Lung (tissue), 12 donors: ENCODE measurements around the gene GALNT9. TPM values are rescaled to one million over a fixed set of nuclear protein-coding genes. Genes with fewer than 3 reads are reported as not detected.

Experiments used
- ATAC-seq: fragments of 200-7000 bp; cut with Tn5 transposase; one replicate; pipeline ENCODE4 v1.9.1; 2020; ENCODE audit warnings: moderate number of reproducible peaks; ENCODE audit not compliant: insufficient read depth, low FRiP score
- DNase-seq, 3 donors: peaks; one replicate each; pipeline ENCODE4 v3.0.0-alpha.2; 2013 to 2017
- H3K27ac ChIP-seq, 2 donors: one replicate each; pipeline ENCODE4 v1.5.1; 2013; ENCODE audit warnings: mild to moderate bottlenecking in 2 of 2, moderate library complexity in 2 of 2, control low read depth in 1 of 2, inconsistent platforms in 1 of 2, low read depth in 1 of 2, low read length in 1 of 2
- H3K27me3 ChIP-seq, 3 donors: one replicate each; pipeline ENCODE4 v1.5.1; 2013; ENCODE audit warnings: low read length in 2 of 3; ENCODE audit not compliant: control insufficient read depth in 3 of 3, insufficient read depth in 3 of 3
- H3K36me3 ChIP-seq, 4 donors: one replicate each; pipeline ENCODE4 v1.5.1; 2013; ENCODE audit warnings: low read length in 4 of 4, mild to moderate bottlenecking in 1 of 4, moderate library complexity in 1 of 4; ENCODE audit not compliant: control insufficient read depth in 4 of 4, insufficient read depth in 4 of 4
- H3K4me1 ChIP-seq, 5 donors: one replicate each; pipeline ENCODE4 v1.5.1; 2013; ENCODE audit warnings: low read length in 5 of 5, mild to moderate bottlenecking in 2 of 5, moderate library complexity in 1 of 5; ENCODE audit not compliant: control insufficient read depth in 5 of 5, insufficient read depth in 5 of 5
- H3K4me3 ChIP-seq: one replicate; pipeline ENCODE4 v1.5.1; 2013; ENCODE audit warnings: mild to moderate bottlenecking, control low read depth, moderate library complexity
- H3K9ac ChIP-seq, 2 donors: one replicate each; pipeline ENCODE4 v1.5.1; 2013; ENCODE audit warnings: low read length in 2 of 2, control low read depth in 1 of 2; ENCODE audit not compliant: insufficient read depth in 1 of 2
- H3K9me3 ChIP-seq, 4 donors: one replicate each; pipeline ENCODE4 v1.5.1; 2013; ENCODE audit warnings: low read length in 3 of 4, mild to moderate bottlenecking in 1 of 4, moderate library complexity in 1 of 4; ENCODE audit not compliant: control insufficient read depth in 4 of 4, insufficient read depth in 3 of 4
- WGBS, 2 donors: extraction: QIAGEN DNeasy Blood & Tissue Kit; methylation state at CpG; one replicate each; pipeline ENCODE4 v1.1.7; 2013; 5-methylcytosine and 5-hydroxymethylcytosine counted together
- polyA plus RNA-seq, 2 donors: library from polyadenylated mRNA; stranded (reverse); fragments of 200-250 nt; gene quantifications; one replicate each; pipeline ENCODE4 v1.2.1, GENCODE V29; 2013
- total RNA-seq, 2 donors: library from RNA; depleted of rRNA in 1 of 2; stranded (reverse); fragments of >200 nt in 1 of 2; gene quantifications; one replicate each; pipeline ENCODE4 v1.2.1, GENCODE V29; 2014 to 2021
- TF ChIP-seq, protein P1 (sequence below): IDR thresholded peaks from 2 replicates; pipeline ENCODE4 v1.5.1; 2012; ENCODE audit warnings: mild to moderate bottlenecking; ENCODE audit errors: control extremely low read depth, extremely low read depth
- donor health status: control.
- donor health status: control.
- donor health status: Bipolar disorder and iron deficiency.
- donor health status: healthy.
- donor health status: DM: yes; HTN: yes; CAD: no.

Gene GALNT9
- total and polyA plus RNA-seq, 4 donors = 0.13 to 1.7 (median 0.79) TPM

DNA sequence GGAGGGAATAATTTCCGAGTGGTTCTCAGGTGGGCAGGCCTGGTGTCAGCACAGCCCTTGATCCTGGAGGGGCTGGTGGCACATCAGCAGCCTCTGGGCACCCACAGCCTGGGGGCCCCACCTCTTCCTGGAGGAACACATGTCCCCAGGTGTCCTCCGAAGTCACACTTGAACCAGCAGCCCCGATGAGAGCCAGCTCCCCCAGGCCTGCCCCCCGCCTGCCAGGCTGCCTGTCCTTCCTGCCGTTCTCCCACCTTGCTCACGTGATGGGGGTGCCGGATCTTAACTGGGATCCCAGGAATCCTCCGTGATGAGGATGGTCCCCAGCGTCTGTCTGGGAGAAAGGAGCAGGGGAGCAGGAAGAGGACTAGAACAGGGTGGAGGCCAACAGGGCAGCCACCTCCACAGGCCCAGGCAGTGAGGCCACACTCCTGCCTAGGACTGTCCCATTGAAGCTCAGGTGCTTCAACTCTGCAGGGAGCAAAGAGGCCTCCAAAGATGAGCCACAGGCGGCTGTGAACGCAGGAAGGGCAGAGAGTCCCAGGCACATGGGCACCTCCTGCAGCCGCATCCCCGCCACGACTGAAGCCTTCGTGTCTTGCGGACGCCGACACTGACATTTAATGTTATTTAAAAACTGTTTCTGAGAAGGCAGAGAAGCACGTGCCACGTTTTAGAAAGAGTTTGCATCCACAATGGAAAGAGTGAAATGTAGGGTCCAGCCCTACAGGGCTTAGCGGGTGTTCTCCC lies 77.5 kb downstream of the GALNT9 start:
- WGBS, 2 donors = 86 to 91% methylated on average over 21 of the region's 21 CpGs
- H3K36me3 ChIP-seq = no peaks in the 10 kb centered on the region
- H3K27me3 ChIP-seq = peaks cover 0 to 18% (median 0%) of the 10 kb centered on the region in 3 donors
- ATAC-seq (no peak), DNase-seq (no peak)
- no peak overlapping the region for H3K27ac ChIP-seq
- TF ChIP-seq, protein P1, sequence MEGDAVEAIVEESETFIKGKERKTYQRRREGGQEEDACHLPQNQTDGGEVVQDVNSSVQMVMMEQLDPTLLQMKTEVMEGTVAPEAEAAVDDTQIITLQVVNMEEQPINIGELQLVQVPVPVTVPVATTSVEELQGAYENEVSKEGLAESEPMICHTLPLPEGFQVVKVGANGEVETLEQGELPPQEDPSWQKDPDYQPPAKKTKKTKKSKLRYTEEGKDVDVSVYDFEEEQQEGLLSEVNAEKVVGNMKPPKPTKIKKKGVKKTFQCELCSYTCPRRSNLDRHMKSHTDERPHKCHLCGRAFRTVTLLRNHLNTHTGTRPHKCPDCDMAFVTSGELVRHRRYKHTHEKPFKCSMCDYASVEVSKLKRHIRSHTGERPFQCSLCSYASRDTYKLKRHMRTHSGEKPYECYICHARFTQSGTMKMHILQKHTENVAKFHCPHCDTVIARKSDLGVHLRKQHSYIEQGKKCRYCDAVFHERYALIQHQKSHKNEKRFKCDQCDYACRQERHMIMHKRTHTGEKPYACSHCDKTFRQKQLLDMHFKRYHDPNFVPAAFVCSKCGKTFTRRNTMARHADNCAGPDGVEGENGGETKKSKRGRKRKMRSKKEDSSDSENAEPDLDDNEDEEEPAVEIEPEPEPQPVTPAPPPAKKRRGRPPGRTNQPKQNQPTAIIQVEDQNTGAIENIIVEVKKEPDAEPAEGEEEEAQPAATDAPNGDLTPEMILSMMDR = no peak
- no peaks in the 10 kb centered on the region for H3K4me1 ChIP-seq
- H3K9ac ChIP-seq = no peak overlapping the region
- no peak overlapping the region for H3K4me3 ChIP-seq
- H3K9me3 ChIP-seq = peaks cover 0 to 6% (median 0%) of the 10 kb centered on the region in 4 donors

DNA sequence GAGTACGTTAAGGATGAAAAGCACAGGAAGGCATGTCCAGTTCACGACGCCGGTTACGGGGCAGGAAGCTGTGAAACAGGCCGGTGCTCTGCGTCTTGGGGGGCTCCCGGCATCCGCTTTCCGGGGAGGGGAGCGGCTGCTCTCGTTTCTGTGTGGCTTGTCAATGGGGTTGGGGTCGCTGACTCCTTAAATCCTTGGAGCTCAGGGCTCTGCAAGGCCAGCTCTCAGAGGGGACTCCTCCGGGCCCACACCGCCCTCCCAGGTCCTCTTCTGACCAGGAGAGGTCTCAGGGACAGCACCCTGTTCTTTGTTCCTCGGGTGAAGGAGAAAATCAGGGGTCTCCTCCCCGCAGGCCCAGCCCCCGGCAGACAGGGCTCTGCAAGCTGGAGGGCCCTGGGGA lies 78.1 kb downstream of the GALNT9 start:
- ATAC-seq (no peak), DNase-seq (no peak)
- peaks cover 0 to 6% (median 0%) of the 10 kb centered on the region in 4 donors for H3K9me3 ChIP-seq
- peaks cover 0 to 18% (median 0%) of the 10 kb centered on the region in 3 donors for H3K27me3 ChIP-seq
- no peak overlapping the region for H3K4me3 ChIP-seq
- H3K36me3 ChIP-seq = no peaks in the 10 kb centered on the region
- no peak overlapping the region for H3K27ac ChIP-seq
- 81 to 89% methylated on average over 18 of the region's 18 CpGs for WGBS, 2 donors
- H3K9ac ChIP-seq = no peak overlapping the region
- TF ChIP-seq, protein P1 = no peak
- H3K4me1 ChIP-seq = no peaks in the 10 kb centered on the region

DNA sequence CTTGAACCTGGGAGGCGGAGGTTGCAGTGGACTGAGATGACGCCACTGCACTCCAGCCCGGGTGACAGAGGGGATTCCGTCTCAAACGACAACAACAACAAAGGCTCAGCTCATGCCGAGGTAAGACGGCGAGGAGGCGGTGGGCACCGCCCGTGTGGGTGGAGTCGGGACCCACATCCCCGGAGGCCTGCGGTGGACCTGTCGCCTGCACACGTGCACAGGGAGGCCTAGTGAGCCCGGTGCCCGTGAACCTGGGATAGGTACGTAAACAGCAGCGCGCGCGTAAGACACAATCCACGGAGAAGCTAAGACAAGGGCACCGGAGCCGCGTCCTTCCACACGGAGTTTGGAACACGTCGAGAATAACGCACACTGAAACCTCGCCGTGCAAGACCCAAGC lies 78.7 kb downstream of the GALNT9 start:
- Histone ChIP-seq H3K9me3 (peaks cover 0 to 6% (median 0%) of the 10 kb centered on the region in 4 donors), H3K4me1 (no peaks in the 10 kb centered on the region), H3K36me3 (no peaks in the 10 kb centered on the region), H3K9ac (no peak overlapping the region), H3K27me3 (peaks cover 0 to 16% (median 0%) of the 10 kb centered on the region in 3 donors), H3K27ac (no peak overlapping the region), H3K4me3 (no peak overlapping the region)
- 90 to 94% methylated on average over 33 of the region's 33 CpGs for WGBS, 2 donors
- DNase-seq (no peak), ATAC-seq (no peak)
- TF ChIP-seq, protein P1 = no peak
